HT1080 (cell line): ENCODE measurements around the gene SEMA3D. TPM values are rescaled to one million over a fixed set of nuclear protein-coding genes. Genes with fewer than 3 reads are reported as not detected.

Experiments used
- DNase-seq: peaks from one replicate; pipeline ENCODE4 v3.0.0-alpha.2; 2015; ENCODE audit warnings: low read depth
- total RNA-seq: library from RNA; depleted of rRNA; stranded (reverse); fragments of >200 nt; shearing (Covaris generic); gene quantifications from 2 replicates; pipeline ENCODE4 v1.2.3, GENCODE V29; 2014

SEMA3D gene
- total RNA-seq, 1 experiment from 2014 or later, result 1.5 TPM

DNA sequence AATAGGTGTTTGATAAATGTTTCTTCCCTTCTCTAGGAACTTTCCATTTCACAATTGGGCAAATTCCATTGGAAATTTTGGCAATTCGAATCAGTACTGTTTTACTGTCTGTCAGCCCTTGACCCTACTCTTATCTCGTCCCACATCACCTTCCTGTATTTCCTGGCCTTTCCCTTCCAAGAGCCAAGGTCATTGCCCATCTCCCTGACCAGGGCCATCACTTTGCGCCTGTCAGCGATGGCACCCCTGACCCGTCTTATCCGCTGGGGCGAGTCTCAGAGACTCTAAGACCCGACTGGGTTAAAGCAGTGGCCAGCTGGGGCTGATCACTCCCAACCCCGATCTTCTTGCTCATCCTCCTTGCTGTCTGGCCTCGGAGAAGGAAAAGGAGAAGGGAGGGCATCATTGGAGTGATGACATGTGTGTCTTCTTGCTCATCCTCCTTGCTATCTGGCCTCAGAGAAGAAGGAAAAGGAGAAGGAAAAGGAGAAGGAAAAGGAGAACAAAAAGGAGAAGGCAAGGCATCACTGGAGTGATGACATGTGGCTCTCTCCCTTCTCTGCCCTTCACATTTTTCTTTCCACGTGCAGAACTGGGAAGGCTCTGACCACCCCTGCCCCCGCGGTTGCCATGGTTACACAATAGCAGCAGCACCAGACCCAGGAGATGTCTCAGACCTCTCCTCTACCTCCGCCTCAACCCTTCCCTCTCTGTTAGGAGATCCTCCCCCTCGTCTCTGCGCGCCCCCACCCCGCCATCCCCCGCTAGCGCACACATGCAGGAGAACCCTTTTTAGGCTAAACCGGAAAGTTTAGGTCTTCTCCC, 2.0 kb downstream of the SEMA3D start:
- DNase-seq, result peak; percentile 36

DNA sequence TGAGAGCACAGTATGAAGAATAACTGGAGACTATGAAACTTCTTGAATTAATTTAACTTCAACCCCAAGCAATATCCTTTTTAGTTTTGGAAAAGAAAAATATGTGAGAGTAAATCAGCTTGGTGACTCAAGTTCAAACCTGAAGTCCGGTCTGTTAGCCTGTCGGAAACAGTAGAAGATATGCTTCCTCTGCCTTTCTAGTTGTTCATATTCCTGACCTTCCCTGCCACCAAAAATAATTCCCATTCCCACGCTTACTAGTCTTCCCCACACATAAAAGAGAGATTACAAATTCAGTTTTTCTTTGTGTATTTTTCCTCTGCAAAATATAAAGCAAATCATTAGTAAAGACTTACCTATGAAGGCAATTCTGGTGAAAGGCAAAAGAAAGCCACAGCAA, 3.6 kb downstream of the SEMA3D start:
- no peak for DNase-seq

DNA sequence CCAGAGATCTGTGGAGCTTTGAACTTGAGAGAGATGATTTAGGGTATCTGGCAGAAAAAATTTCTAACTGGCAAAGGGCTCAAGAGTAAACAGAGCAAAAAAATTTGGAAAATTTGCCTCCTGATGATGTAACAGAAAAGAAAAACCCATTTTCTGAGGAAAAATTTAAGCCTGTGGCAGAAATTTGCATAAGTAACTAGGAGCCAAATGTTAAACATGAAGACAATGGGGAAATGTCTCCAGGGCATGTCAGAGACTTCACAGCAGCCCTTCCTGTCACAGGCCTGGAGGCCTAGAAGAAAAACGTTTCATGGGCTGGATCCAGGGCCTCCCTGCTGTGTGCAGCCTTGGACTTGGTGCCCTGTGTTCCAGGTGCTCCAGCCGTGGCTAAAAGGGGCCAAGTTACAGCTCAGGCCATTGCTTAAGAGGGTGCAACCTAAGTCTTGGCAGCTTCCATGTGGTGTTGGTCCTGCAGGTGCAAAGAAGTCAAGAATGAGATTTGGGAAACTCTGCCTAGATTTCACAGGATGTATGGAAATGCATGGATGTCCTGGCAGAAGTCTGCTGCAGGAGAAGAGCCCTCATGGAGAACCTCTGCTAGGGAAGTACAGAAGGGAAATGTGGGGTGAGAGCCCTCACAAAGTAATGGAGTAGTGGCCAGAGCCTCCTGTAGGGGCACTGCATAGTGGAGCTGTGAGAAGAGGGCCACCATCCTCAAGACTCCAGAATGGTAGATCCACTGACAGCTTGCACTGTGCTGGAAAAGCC, 8.1 kb downstream of the SEMA3D start:
- DNase-seq, result no peak

DNA sequence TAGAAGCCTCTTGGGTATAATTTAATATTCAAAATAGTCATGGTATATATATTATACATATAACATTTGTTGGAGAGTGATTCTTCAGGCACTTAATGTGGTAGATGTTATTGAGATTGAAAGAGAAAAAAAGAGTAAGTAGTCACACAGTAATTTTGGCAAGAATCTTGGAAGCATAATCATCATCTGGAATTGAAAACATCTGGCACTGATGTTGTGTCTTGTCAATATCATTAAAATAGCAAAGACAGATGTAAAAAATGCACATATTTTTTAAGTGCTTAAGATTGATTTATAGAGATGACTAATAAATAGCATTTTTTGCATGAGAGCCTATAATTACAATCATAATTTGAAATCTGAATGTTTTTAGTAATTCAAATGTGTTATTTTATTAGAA, 9.5 kb downstream of the SEMA3D start:
- no peak for DNase-seq

DNA sequence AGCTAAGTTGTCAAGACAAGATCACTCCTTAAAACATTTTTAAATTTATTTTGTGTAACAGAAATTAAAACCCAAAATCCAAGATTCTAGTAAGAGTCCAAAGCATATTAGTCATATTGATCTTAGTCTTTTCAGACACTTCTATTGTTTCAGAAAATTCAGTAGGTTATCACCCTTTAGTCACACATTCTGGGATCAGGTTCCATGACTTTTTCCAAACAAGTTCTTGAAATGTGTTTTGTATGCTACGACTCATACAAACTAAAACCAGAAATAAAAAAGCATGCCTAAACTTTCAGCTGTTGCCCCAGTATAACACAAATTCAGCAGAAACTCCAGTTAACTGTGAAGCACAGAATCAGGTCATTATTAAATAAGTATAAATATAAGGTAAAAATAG, 10.7 kb downstream of the SEMA3D start:
- peak; percentile 54 for DNase-seq

DNA sequence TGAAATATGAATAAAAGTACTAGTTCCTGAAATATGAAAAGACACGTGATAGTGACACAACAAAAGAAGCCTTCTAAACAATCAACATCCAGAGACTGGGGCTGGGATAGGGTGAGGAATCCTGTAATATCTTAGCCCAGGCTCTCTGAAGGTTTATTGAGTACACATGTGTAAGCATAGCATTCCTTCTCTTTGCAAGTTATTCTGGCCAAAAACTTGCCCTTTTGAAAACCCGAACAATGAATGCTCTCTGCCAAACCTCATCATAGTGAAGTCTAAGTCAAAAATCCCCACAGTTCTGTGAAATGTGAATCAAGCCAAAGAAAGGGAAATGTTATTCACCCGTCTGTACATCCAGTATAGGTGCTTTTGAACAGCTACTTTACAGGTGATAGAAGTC, 11.6 kb downstream of the SEMA3D start:
- no peak for DNase-seq

DNA sequence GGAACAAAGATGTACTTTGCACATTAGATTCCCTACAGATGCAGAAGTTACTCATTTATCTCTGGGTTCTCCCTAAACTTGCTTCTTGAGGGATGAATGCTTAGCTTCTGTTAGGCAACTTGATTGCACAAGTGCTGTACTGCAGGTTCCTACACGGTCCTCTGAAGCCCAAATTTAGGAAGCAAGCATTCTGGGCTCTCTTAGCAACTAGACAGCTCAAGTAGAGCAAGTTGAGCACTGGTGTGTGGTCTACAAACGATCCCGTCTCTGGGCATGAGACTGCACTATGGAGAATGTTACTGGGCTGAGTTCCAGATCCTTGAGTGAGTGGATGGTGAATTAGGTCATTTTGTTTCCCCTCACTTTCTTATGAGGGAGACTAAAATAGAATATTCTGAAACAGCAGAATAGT, 14.3 kb downstream of the SEMA3D start:
- DNase-seq, result peak; percentile 64

DNA sequence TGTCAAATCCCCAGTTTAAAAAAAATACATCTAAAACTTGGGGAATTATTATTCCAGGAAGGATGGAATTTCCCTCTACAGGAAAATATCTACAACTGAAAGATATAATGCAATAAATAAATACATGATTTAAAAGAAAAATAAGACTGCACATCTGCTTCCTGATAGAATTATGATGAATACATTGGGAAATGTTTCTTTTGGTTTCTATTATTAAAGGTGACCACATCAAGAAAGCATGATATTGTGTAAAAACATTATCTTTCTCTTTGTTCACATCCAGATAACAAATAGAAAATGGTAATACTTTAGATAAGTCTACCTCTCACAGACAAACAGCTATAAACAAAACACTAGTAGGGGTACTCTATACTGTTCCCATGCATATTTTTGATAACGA, 19.2 kb downstream of the SEMA3D start:
- no peak for DNase-seq

DNA sequence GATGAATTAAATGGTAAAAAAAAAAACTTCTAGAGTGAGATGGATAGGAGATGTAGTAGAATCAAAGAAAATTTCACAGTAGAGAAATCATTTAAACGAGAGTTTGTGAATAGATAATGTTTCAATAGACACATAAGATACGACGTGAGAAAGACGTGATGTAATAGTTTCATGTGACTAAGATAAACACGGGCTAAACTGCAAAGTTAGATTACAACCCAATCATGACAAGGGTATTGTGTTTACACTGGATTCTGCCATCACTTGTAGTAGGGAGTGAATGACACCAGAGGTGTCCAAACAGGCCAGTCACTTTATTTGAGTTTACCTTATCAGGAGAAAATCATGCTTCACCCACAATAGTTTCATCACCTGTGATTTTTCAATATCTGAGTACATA, 21.6 kb downstream of the SEMA3D start:
- no peak for DNase-seq

DNA sequence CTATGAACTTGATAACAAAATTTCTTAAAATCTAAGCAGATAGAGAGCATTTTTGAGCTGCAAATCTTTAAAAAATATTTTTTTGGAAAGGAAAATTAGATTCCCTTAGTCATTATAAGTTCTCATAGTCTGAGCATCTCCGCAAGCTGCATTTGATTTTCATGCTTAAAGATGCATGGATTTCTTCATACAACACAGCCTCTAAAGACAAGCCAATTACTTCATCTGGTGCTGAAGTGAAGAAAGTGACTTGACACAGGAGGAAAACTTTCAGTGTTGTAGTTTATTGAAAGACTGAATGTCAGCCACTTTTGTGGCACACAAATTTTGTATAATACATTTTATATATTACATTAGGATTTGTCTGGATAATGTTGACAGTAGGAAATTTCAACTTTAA, 22.5 kb downstream of the SEMA3D start:
- no peak for DNase-seq

DNA sequence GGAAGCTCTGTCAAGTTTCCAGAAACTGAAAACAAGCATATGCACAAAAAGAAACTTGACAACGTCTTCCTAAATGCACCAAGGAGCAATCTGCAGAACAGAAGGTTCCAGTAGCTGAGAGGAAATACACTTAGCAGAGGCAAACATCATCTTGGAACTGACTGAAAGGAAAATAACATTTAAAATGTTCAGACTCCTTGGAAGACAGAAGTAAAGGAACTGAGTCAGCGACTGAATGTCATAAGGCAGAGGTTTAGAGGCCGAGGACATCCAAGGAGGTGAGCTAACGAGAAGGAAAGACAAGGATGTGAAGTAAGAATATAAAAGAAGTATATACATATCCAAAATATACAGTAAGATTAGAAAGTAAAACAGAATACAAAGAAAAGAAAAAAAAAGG, 24.1 kb downstream of the SEMA3D start:
- DNase-seq, result no peak

DNA sequence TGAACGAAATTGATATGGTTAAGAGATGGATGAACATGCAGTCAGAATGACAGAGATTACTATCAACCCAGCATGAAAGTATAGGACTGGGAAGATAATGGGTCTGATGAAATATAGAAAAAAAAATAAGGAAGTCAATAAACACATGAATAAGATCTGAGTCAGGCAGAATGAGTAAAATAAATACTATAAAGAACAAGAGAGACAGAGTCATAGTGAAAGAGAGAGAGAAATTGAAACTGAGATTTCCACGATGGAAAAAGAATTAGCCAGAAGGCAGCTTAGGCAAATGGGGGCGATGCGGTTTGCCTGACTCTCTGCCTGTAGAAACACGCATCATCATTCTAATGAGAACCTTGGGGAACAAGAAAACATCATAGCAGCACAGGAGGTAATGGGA, 26.6 kb downstream of the SEMA3D start:
- peak; percentile 52 for DNase-seq

DNA sequence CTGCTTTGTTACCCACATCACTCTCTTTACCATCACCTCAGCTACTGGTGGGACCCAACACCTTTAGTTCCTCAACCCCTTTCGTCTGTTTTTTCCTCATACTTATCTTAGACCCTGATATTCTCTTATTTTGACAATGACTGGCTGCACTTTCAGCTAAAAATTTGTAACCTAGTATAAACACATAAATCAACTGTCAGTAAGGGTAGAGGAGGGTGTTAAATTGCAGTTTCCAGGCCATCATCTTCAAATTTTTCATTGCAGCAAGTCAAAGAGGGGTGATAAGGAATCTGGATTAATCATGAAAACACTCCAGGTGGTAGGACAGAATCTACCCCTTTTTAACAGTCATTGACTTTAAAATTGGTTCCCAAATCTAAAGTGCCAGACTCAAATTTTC, 27.9 kb downstream of the SEMA3D start:
- DNase-seq, result no peak

DNA sequence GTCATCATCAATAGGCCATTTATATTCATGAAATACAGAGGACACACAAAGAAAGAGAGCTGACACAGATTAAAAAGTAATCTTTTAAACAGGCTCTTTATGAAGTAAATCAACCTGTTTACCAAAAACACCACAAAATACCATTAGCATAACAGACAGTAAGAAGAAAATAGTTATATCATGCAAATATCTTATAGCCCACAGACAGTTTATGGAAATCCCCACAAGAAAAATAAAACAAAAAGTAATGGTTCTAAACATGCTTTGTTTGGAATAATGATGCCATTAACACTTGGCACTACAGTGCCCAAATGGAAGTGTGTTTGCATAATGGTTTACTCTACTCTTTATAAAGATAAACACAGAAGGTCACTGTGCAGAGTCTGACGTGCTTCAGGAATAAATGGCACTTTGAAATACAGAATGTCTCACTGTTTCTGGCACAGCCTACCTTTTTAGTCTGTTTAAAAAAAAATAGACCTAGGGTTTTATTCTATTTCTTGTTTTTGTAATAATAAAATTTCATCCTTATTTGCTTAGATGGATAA, 30.1 kb downstream of the SEMA3D start:
- no peak for DNase-seq

DNA sequence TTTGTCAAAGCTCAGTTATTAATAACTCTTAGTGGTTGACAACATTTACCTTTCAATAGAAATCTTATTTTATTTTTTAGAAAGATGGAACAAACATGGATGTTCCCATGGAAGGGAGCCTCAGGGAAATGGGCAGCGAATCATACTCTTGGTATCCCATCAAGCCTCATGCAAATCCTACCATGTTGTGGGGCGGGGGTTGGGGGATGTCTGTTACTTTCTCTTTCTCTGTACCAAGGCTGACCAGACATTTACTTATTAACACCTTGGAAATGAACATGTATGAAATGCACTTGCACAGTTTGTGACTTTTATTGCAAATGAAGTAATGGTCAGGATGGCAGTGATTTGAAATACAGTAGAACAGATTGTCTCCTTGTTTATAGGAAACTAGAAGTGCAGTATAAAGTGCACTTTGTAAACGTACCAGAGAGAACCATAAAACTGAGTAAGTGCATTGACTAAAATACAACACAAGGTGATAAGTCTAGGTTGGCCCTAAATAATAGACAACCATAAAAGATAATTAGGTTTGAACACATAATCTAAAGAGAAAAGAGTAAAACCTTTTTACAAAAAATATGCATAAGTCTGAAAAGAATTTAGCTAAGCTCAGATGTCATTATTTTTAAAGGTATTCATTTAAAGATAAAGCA, 32.4 kb downstream of the SEMA3D start:
- no peak for DNase-seq

DNA sequence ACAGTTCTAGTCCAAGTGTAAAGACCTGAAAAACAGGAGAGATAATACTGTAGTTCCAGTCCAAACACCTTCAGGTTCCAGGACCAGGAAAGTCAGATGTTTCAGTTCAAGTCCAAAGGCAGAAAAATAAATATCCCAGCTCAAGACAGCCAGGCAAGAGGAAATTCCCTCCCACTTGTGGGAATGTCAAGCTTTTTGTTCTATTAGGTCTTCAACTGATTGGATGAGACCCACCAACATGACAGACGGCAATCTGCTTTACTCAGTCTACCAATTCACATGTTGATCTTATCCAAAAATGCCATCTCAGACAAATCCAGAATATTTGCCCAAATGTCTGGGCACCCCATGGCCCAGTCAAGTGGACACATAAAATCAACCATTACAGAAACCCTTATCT, 33.1 kb downstream of the SEMA3D start:
- DNase-seq, result no peak

DNA sequence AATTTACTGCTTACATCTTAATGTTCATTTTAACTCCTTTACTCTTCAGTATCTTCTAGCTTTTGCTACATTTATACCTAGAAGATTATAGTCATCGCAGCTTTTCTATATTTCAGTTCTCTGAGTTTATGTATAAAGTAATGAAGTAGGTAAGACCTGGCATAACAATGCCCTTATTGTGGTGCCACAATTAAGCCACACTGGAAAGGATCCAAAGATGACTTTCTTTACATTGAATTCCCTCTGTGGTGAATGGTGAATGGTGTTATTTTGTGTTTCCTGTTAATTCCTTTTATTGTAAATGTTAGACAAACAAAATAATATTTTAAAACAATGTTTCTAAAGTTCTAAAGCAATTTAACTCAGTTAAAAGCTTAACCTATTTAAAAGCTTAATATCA, 36.2 kb downstream of the SEMA3D start:
- peak; percentile 21 for DNase-seq

DNA sequence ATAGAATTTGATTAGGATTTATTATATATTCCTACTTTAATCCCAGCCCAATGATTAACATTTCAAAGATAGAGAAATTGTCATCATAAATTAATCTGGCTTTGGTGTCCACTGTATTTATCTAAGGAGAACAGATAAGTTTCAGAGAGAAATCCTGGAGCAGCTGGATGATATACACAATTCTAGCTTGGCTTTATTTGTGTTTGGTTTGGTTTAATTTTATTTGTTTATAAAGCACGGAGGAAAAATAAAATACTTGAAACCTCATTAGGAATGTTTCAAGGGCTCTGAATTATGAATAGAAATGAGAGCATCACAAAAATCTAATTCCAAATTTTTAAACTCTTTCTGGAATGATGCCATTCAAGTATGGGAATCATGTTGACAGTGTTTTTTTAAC, 42.1 kb downstream of the SEMA3D start:
- DNase-seq, result no peak

DNA sequence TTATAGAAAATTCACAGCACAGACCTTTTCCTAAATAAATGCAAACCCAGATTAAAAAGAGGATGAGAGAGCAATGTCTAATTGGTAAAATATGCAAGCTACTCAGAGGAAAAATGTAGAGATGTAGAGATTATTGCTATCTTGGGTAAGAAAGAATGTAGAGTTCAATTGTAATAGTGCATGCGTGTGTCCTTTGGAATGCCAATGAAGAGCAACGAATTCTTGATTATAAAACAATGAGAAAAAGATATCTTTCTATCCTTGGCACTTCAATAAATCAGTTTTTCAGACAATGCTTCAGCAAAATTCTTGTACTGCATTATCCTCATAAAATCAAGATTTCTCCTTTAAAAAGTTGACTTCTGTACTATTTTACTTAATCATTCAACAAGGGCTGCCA, 50.9 kb downstream of the SEMA3D start:
- DNase-seq, result peak; percentile 74

DNA sequence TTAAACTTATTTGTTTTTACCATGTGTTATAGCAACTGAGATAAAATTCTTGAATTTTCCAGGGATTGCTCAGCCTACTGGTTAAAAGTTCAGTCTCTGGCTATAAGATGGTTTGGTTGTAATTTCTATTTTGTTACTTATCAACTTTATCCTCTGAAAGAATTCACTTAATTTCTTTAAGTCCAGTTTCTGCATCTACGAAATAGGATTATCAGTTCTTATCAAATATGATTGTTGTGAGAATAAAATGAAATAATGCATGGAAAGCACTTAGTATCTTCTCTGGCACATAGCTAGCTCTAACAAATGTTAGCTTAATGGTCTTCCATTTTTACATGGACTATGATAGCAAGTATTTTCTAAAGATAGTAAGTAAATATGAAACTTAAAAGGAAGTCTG, 53.3 kb downstream of the SEMA3D start:
- DNase-seq, result no peak

DNA sequence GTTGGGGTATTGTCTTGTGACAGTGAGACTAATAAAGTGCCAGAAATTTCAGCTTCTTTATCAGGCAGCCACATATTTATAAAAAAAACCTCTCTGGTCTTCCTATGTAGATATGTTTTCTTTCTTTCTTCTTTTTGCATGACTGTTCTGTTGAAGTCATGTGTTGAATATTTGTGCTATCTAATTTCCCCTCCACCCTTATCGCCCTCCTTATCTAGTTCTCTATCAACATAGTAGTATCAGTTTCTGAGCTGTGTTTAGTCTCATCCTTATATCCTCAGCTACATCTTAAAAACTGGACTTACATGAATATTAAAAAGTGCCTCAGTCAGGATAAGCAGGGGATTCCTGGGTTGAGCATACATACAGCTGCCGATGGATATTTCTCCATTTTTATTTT, 53.9 kb downstream of the SEMA3D start:
- no peak for DNase-seq

DNA sequence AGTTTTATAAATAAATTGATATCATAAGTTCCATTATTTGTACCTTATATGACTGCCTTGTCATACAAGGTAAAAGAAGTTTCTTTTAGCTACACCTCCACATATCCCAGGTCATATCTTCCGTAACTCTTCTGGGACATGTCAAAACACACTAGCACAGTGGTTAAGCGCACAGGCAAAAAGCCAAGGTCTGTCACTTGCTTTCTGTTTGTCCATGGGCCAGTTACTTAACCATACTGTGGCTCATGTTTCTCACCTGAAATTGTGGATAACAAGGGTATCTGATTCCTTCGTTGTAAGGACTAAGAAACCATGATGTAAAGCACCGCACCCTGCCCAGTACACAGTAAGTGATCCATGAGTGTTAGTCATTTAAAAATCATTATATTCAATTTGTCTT, 56.2 kb downstream of the SEMA3D start:
- no peak for DNase-seq
